NCI-H748 treated with DMSO at 0.1 percent for 48 hours (cell line): ENCODE measurements around the gene CEP120.
"Not testable (repeated sequence)": the region's sequence is repeated elsewhere in the genome, so short reads cannot be mapped to it uniquely, and the experiment has no call there.

Source experiments
- DNase-seq: peaks from one replicate; lab custom pipeline; 2025; lab: John Stamatoyannopoulos, UW

Gene CEP120

GRCh38 chr5:123438902-123439301 lies 15.7 kb upstream of the CEP120 start:
- no peak for DNase-seq

- DNase-seq, result no peak
Observed at GRCh38 chr5:123438244-123438643, 15.0 kb upstream of the CEP120 start.

GRCh38 chr5:123436201-123436600 lies 13.0 kb upstream of the CEP120 start:
- no peak for DNase-seq

GRCh38 chr5:123434796-123435195 lies 11.6 kb upstream of the CEP120 start:
- DNase-seq, result no peak

GRCh38 chr5:123433596-123433995 lies 10.4 kb upstream of the CEP120 start:
- no peak for DNase-seq

GRCh38 chr5:123430441-123430840 lies 7.2 kb upstream of the CEP120 start:
- DNase-seq, result not testable (repeated sequence)

GRCh38 chr5:123429993-123430392 lies 6.8 kb upstream of the CEP120 start:
- DNase-seq, result no peak

- DNase-seq, result no peak
Observed at GRCh38 chr5:123429221-123429954, 6.2 kb upstream of the CEP120 start.

GRCh38 chr5:123428521-123429220 lies 5.5 kb upstream of the CEP120 start:
- no peak for DNase-seq

- no peak for DNase-seq
Observed at GRCh38 chr5:123427281-123427680, 4.1 kb upstream of the CEP120 start.

GRCh38 chr5:123425431-123425830 lies 2.2 kb upstream of the CEP120 start:
- DNase-seq, result no peak

- DNase-seq, result peak; percentile 33
Observed at GRCh38 chr5:123422433-123423277, 548 bp downstream of the CEP120 start.

GRCh38 chr5:123421773-123422172 lies 1.4 kb downstream of the CEP120 start:
- DNase-seq, result no peak

- no peak for DNase-seq
Observed at GRCh38 chr5:123414974-123415373, 8.2 kb downstream of the CEP120 start.

- no peak for DNase-seq
Observed at GRCh38 chr5:123412206-123412605, 11.0 kb downstream of the CEP120 start.

- DNase-seq, result not testable (repeated sequence)
Observed at GRCh38 chr5:123401999-123402398, 21.2 kb downstream of the CEP120 start.

GRCh38 chr5:123401320-123401719 lies 21.9 kb downstream of the CEP120 start:
- DNase-seq, result no peak

GRCh38 chr5:123400870-123401291 lies 22.3 kb downstream of the CEP120 start:
- not testable (repeated sequence) for DNase-seq

- no peak for DNase-seq
Observed at GRCh38 chr5:123398058-123398733, 25.0 kb downstream of the CEP120 start.

- DNase-seq, result no peak
Observed at GRCh38 chr5:123397538-123397937, 25.7 kb downstream of the CEP120 start.

GRCh38 chr5:123391009-123391408 lies 32.2 kb downstream of the CEP120 start:
- DNase-seq, result no peak

GRCh38 chr5:123389794-123390193 lies 33.4 kb downstream of the CEP120 start:
- no peak for DNase-seq
